GM23338 (cell line): ENCODE measurements around the gene ATP8A1. TPM values are rescaled to one million over a fixed set of nuclear protein-coding genes. Genes with fewer than 3 reads are reported as not detected.

Experiments used
- ATAC-seq: fragments of 200-7000 bp; cut with Tn5 transposase; 3 replicates; pipeline ENCODE4 v1.9.1; 2020
- DNase-seq: peaks from one replicate; pipeline ENCODE4 v3.0.0-alpha.2; 2015; ENCODE audit warnings: low spot score
- H2AFZ ChIP-seq: fragments of 200-600 bp; sonication (generic); 2 replicates; pipeline ENCODE4 v1.8.0; 2016; ENCODE audit warnings: antibody characterized with exemption, mild to moderate bottlenecking, moderate library complexity
- H3F3A ChIP-seq: fragments of 200-600 bp; sonication (generic); replicated peaks from 2 replicates; pipeline ENCODE4 v1.8.0; 2017; ENCODE audit warnings: antibody characterized with exemption, mixed run types, low read depth
- H3K27ac ChIP-seq: fragments of 200-600 bp; sonication (generic); 2 replicates; pipeline ENCODE4 v1.6.1; 2016; ENCODE audit warnings: low read depth
- H3K27me3 ChIP-seq: fragments of 200-600 bp; sonication (generic); 2 replicates; pipeline ENCODE4 v1.8.0; 2016; ENCODE audit warnings: mild to moderate bottlenecking, mixed run types, moderate library complexity; ENCODE audit not compliant: insufficient read depth
- H3K36me3 ChIP-seq: fragments of 200-600 bp; sonication (generic); 2 replicates; pipeline ENCODE4 v1.8.0; 2016; ENCODE audit warnings: mild to moderate bottlenecking; ENCODE audit not compliant: insufficient read depth
- H3K4me1 ChIP-seq: fragments of 200-600 bp; sonication (generic); 2 replicates; pipeline ENCODE4 v1.8.0; 2016; ENCODE audit warnings: mild to moderate bottlenecking, moderate library complexity; ENCODE audit not compliant: insufficient read depth
- H3K4me2 ChIP-seq: fragments of 200-600 bp; sonication (generic); 2 replicates; pipeline ENCODE4 v1.7.1; 2017; ENCODE audit warnings: mixed run types
- H3K4me3 ChIP-seq: fragments of 200-600 bp; sonication (generic); 2 replicates; pipeline ENCODE4 v1.6.1; 2016; ENCODE audit warnings: mixed run types
- H3K79me2 ChIP-seq: fragments of 200-600 bp; sonication (generic); replicated peaks from 2 replicates; pipeline ENCODE4 v1.8.0; 2017; ENCODE audit warnings: mild to moderate bottlenecking; ENCODE audit not compliant: insufficient read depth
- H3K9me2 ChIP-seq: fragments of 200-600 bp; sonication (generic); 2 replicates; pipeline ENCODE4 v1.8.0; 2017; ENCODE audit not compliant: insufficient read depth
- H4K20me1 ChIP-seq: fragments of 200-600 bp; sonication (generic); replicated peaks from 2 replicates; pipeline ENCODE4 v1.8.0; 2017; ENCODE audit warnings: mild to moderate bottlenecking; ENCODE audit not compliant: insufficient read depth
- H3K27ac Mint-ChIP-seq: 2 replicates; pipeline ENCODE4 v1.8.0; 2020; ENCODE audit warnings: inconsistent platforms, mild to moderate bottlenecking, moderate library complexity, mixed read lengths
- H3K27me3 Mint-ChIP-seq: 3 replicates; pipeline ENCODE4 v1.8.0; 2022; ENCODE audit warnings: low read depth, mild to moderate bottlenecking, moderate library complexity, mixed read lengths, inconsistent platforms; ENCODE audit not compliant: insufficient read depth, poor library complexity
- H3K36me3 Mint-ChIP-seq: 3 replicates; pipeline ENCODE4 v1.8.0; 2021; ENCODE audit warnings: low read depth, mild to moderate bottlenecking, inconsistent platforms, moderate library complexity, mixed read lengths
- H3K4me1 Mint-ChIP-seq: 3 replicates; pipeline ENCODE4 v1.8.0; 2020; ENCODE audit warnings: mild to moderate bottlenecking, inconsistent platforms, mixed read lengths
- H3K4me3 Mint-ChIP-seq: 3 replicates; pipeline ENCODE4 v1.8.0; 2021; ENCODE audit warnings: moderate library complexity, mild to moderate bottlenecking, inconsistent platforms, mixed read lengths
- H3K9me3 Mint-ChIP-seq: 3 replicates; pipeline ENCODE4 v1.8.0; 2020; ENCODE audit warnings: moderate library complexity, mild to moderate bottlenecking, inconsistent platforms, mixed read lengths
- CREB1 ChIP-seq: fragments of 250-450 bp; sonication (Bioruptor Pico); IDR thresholded peaks from 2 replicates; pipeline ENCODE4 v1.5.0; 2020; ENCODE audit warnings: low read depth, mild to moderate bottlenecking, moderate library complexity
- ETS1 ChIP-seq: IDR thresholded peaks from 2 replicates; pipeline ENCODE4 v1.6.1; 2016; ENCODE audit warnings: antibody characterized with exemption
- EZH2 ChIP-seq: fragments of 200-600 bp; sonication (generic); IDR thresholded peaks from one replicate; pipeline ENCODE4 v1.8.0; 2017; ENCODE audit warnings: antibody characterized with exemption, mild to moderate bottlenecking, low read depth; ENCODE audit not compliant: unreplicated experiment
- EZH2phosphoT487 ChIP-seq: fragments of 200-600 bp; sonication (generic); IDR thresholded peaks from one replicate; pipeline ENCODE4 v1.8.1; 2018; ENCODE audit warnings: antibody characterized with exemption; ENCODE audit not compliant: unreplicated experiment
- JUNB ChIP-seq: IDR thresholded peaks from one replicate; pipeline ENCODE4 v1.6.1; 2016; ENCODE audit warnings: antibody characterized with exemption; ENCODE audit not compliant: unreplicated experiment
- NANOG ChIP-seq: IDR thresholded peaks from 2 replicates; pipeline ENCODE4 v1.6.1; 2016; ENCODE audit warnings: antibody characterized with exemption, borderline replicate concordance
- POLR2AphosphoS5 ChIP-seq: IDR thresholded peaks from 2 replicates; pipeline ENCODE4 v1.6.1; 2016; ENCODE audit warnings: antibody characterized with exemption, low read depth
- REST ChIP-seq: IDR thresholded peaks from one replicate; pipeline ENCODE4 v1.6.1; 2018; ENCODE audit warnings: antibody characterized with exemption; ENCODE audit not compliant: unreplicated experiment
- STAT1 ChIP-seq: IDR thresholded peaks from one replicate; pipeline ENCODE4 v1.6.1; 2016; ENCODE audit warnings: antibody characterized with exemption; ENCODE audit not compliant: unreplicated experiment
- ZNF462 ChIP-seq: fragments of 250-450 bp; sonication (Bioruptor Pico); IDR thresholded peaks from 2 replicates; pipeline ENCODE4 v1.5.0; 2020; ENCODE audit warnings: mild to moderate bottlenecking, moderate library complexity
- polyA plus RNA-seq: library from polyadenylated mRNA; unstranded; fragments of >200 nt; fragmentation: Nextera tagmentation; extraction: Ambion mirVana; gene quantifications from 2 replicates; pipeline ENCODE4 v1.2.1, GENCODE V29; 2016
- total RNA-seq: library from RNA; depleted of rRNA; stranded (reverse); fragments of >200 nt; shearing (Covaris generic); gene quantifications from 2 replicates; pipeline ENCODE4 v1.2.3, GENCODE V29; 2014
- TF ChIP-seq, protein P1 (sequence below), 2 experiments: fragments of 200-600 bp in 1 of 2; sonication (generic) in 1 of 2; conservative IDR thresholded peaks; 2 replicates each; pipeline versions ENCODE4 v1.5.1 to v1.6.1; 2016 to 2017; ENCODE audit warnings: antibody characterized with exemption in 2 of 2, low read depth in 2 of 2, mild to moderate bottlenecking in 2 of 2, moderate library complexity in 1 of 2

Gene ATP8A1
- total and polyA plus RNA-seq, 2 experiments from 2014 or later = 6.8 to 66.3 TPM

DNA sequence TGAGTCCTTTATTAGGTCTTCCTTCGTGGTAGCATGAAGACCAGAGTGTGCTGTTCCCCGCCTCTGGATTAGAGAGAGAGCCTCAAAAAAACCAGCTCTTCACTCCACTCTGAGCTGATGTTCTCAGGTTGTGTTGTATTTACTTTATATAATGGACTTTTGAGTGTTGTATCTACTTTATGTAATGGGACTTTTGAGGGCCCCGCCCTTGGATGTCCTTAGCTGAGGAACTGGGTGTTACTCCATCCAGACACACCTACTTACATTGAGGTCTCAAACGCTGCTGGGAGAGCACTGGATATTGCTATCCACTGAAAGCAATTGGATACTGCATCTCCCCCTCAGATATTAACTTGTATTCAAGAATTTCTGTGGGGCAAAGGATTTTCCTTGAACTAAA lies 28.2 kb downstream of the ATP8A1 start (continued):
- TF ChIP-seq ZNF462 (CRISPR knock-in tag) = no peak
- TF ChIP-seq NANOG = no peak
- TF ChIP-seq CREB1 (CRISPR knock-in tag) = no peak
- no peak for TF ChIP-seq ETS1

- Histone ChIP-seq H3K9me2 (no peaks in the 10 kb centered on the region; the same call in 1 of the 2 replicates), H3K4me1 (no peaks in the 10 kb centered on the region), H3K27me3 (no peaks in the 10 kb centered on the region), H3F3A (no peaks in the 10 kb centered on the region), H2AFZ (no peak overlapping the region), H3K36me3 (no peaks in the 10 kb centered on the region; the same call in 1 of the 2 replicates), H3K79me2 (no peaks in the 10 kb centered on the region), H4K20me1 (0 out of 2 replicates have a peak, but pooled peaks cover 6% of the 10 kb centered on the region), H3K4me2 (no peak overlapping the region), H3K27ac (no peak overlapping the region), H3K4me3 (no peak overlapping the region)
- Mint-ChIP-seq H3K9me3 (no peaks in the 10 kb centered on the region), H3K27ac (peak overlapping the region; percentile 54; the same call in 1 of the 2 replicates), H3K4me1 (peaks cover 6% of the 10 kb centered on the region), H3K4me3 (no peak overlapping the region), H3K36me3 (peaks cover 8% of the 10 kb centered on the region; the same call in 2 of the 3 replicates), H3K27me3 (peaks cover 2% of the 10 kb centered on the region)
- TF ChIP-seq STAT1 = no peak
- no peak for TF ChIP-seq EZH2
- no peak for TF ChIP-seq EZH2phosphoT487
- TF ChIP-seq, protein P1, sequence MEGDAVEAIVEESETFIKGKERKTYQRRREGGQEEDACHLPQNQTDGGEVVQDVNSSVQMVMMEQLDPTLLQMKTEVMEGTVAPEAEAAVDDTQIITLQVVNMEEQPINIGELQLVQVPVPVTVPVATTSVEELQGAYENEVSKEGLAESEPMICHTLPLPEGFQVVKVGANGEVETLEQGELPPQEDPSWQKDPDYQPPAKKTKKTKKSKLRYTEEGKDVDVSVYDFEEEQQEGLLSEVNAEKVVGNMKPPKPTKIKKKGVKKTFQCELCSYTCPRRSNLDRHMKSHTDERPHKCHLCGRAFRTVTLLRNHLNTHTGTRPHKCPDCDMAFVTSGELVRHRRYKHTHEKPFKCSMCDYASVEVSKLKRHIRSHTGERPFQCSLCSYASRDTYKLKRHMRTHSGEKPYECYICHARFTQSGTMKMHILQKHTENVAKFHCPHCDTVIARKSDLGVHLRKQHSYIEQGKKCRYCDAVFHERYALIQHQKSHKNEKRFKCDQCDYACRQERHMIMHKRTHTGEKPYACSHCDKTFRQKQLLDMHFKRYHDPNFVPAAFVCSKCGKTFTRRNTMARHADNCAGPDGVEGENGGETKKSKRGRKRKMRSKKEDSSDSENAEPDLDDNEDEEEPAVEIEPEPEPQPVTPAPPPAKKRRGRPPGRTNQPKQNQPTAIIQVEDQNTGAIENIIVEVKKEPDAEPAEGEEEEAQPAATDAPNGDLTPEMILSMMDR (conservative IDR thresholded peaks at IDR 0.05; ENCODE audit: low read depth in 2 of 2) = no peak
- TF ChIP-seq CREB1 (CRISPR knock-in tag) = no peak
- no peak for TF ChIP-seq POLR2AphosphoS5
- TF ChIP-seq JUNB = no peak
- no peak for TF ChIP-seq REST
- peak; percentile 12 for DNase-seq
- peak; percentile 72 for ATAC-seq
Measured at GRCh38 chr4:42627885-42628646, 28.8 kb downstream of the ATP8A1 start.
